ENCODE results near the gene C3orf33.
"Not testable (repeated sequence)": the region's sequence is repeated elsewhere in the genome, so short reads cannot be mapped to it uniquely, and the experiment has no call there.

The C3orf33 gene

GRCh38 chr3:155805802-155806618 is at the start of gene C3orf33:
C3orf33 (minus strand) TSS chr3:155806278; CDS start chr3:155806252, 26 bp downstream.
- peak; percentile 89 to 91 for DNase-seq

- DNase-seq: peak; percentile 100
Measured at GRCh38 chr3:155854141-155854940, 48.3 kb upstream of the C3orf33 start, which contains the start of gene SLC33A1. SLC33A1 (minus strand) TSS chr3:155854427; CDS start chr3:155853997, 430 bp downstream.

- DNase-seq: peak in 1 of 2 experiments; percentile 36
Measured at GRCh38 chr3:155853214-155854140, 47.4 kb upstream of the C3orf33 start.

GRCh38 chr3:155852341-155852740 is 46.3 kb upstream of the C3orf33 start:
- DNase-seq: no peak

- DNase-seq: not testable (repeated sequence)
Measured at GRCh38 chr3:155849404-155849803, 43.3 kb upstream of the C3orf33 start.

- DNase-seq: no peak
Measured at GRCh38 chr3:155847993-155848392, 41.9 kb upstream of the C3orf33 start.

GRCh38 chr3:155846119-155846518 is 40.0 kb upstream of the C3orf33 start:
- DNase-seq: no peak

- no peak for DNase-seq
Measured at GRCh38 chr3:155843569-155843968, 37.5 kb upstream of the C3orf33 start.

GRCh38 chr3:155835341-155836071 is 29.4 kb upstream of the C3orf33 start:
- DNase-seq: no peak

GRCh38 chr3:155828490-155829098 is 22.5 kb upstream of the C3orf33 start:
- DNase-seq: not testable (repeated sequence)

GRCh38 chr3:155815030-155815545 is 9.0 kb upstream of the C3orf33 start:
- DNase-seq: no peak

- not testable (repeated sequence) for DNase-seq
Measured at GRCh38 chr3:155813224-155813623, 7.1 kb upstream of the C3orf33 start.

GRCh38 chr3:155809181-155809580 is 3.1 kb upstream of the C3orf33 start:
- no peak for DNase-seq

- DNase-seq: no peak
Measured at GRCh38 chr3:155807823-155808222, 1.7 kb upstream of the C3orf33 start.

GRCh38 chr3:155805204-155805801 is 775 bp downstream of the C3orf33 start:
- peak; percentile 78 to 86 for DNase-seq

- DNase-seq: no peak
Measured at GRCh38 chr3:155804323-155804722, 1.8 kb downstream of the C3orf33 start.

- DNase-seq: no peak
Measured at GRCh38 chr3:155792532-155792931, 13.5 kb downstream of the C3orf33 start.

GRCh38 chr3:155791190-155791589 is 14.9 kb downstream of the C3orf33 start:
- DNase-seq: peak; percentile 57 to 65

GRCh38 chr3:155790272-155790925 is 15.7 kb downstream of the C3orf33 start:
- DNase-seq: no peak

GRCh38 chr3:155785662-155786295 is 20.3 kb downstream of the C3orf33 start:
- DNase-seq: no peak

All from AML-193 (cell line).